ENCODE data around the gene HSCB. TPM values are rescaled to one million over a fixed set of nuclear protein-coding genes. Genes with fewer than 3 reads are reported as not detected.

The HSCB gene
- total RNA-seq, 4 donors from 2014 or later, result 17.5 to 27.0 (median 21.4) TPM

DNA sequence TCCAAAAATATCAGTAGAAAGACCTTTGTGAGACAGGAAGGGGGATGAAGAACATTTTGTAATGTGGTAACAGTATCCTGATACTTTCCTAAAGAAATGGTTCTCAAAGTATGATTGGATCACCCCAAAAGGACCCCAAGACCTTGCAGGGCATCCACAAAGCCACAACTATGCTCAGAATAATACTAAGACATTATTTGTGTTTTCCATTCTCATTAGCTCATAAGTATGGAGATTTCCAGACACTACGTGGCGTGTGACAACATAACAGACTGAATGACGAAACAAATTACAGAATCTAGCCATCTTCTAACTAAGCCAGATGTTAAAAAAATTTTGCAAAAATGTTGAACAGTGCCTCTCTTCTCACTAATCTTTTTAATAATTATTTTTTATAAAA lies 25.2 kb upstream of the HSCB start:
- intact Hi-C loops (cut with DNase I; ENCODE audit: low total_unique reads), result no loop called here
- no peak overlapping the region for H3K4me3 ChIP-seq (ENCODE audit: low read depth, poor library complexity, severe bottlenecking)
- TF ChIP-seq, protein P1, sequence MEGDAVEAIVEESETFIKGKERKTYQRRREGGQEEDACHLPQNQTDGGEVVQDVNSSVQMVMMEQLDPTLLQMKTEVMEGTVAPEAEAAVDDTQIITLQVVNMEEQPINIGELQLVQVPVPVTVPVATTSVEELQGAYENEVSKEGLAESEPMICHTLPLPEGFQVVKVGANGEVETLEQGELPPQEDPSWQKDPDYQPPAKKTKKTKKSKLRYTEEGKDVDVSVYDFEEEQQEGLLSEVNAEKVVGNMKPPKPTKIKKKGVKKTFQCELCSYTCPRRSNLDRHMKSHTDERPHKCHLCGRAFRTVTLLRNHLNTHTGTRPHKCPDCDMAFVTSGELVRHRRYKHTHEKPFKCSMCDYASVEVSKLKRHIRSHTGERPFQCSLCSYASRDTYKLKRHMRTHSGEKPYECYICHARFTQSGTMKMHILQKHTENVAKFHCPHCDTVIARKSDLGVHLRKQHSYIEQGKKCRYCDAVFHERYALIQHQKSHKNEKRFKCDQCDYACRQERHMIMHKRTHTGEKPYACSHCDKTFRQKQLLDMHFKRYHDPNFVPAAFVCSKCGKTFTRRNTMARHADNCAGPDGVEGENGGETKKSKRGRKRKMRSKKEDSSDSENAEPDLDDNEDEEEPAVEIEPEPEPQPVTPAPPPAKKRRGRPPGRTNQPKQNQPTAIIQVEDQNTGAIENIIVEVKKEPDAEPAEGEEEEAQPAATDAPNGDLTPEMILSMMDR (IDR thresholded peaks at IDR 0.05), result no peak
- no peak for TF ChIP-seq POLR2A (IDR thresholded peaks at IDR 0.05)
- DNase-seq (ENCODE audit: low spot score in 2 of 2), result no peak
- WGBS, 2 donors, result 96% methylated on average over 3 of the region's 3 CpGs

DNA sequence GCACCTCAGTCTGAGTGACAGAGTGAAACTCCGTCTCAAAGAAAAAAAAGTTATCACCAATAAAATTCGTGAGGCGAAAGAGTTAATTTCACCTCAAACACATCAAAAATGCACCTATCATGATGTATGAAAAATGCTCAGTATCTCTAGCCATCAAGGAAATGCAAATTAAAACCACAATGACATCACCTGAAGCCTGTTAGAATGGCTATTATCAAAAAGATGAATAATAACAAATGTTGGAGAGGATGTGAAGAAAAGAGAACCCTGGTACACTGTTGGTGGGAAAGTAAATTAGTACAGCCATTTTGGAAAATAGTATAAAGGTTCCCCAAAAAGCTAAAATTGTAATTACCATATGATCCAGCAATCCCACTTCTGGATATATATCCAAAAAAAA lies 23.8 kb upstream of the HSCB start:
- intact Hi-C loops (cut with DNase I; ENCODE audit: low total_unique reads), result no loop called here
- H3K4me3 ChIP-seq (ENCODE audit: low read depth, poor library complexity, severe bottlenecking), result no peak overlapping the region
- no peak for DNase-seq (ENCODE audit: low spot score in 2 of 2)
- 95 to 97% methylated on average over 3 of the region's 3 CpGs for WGBS, 2 donors
- TF ChIP-seq, protein P1 (IDR thresholded peaks at IDR 0.05), result no peak
- TF ChIP-seq POLR2A (IDR thresholded peaks at IDR 0.05), result no peak

GRCh38 chr22:28728002-28728401 lies 13.8 kb upstream of the HSCB start:
- intact Hi-C loops (cut with DNase I; ENCODE audit: low total_unique reads), result no loop called here
- TF ChIP-seq, protein P1 (IDR thresholded peaks at IDR 0.05), result no peak
- TF ChIP-seq POLR2A (IDR thresholded peaks at IDR 0.05), result no peak
- 92 to 100% methylated on average over 1 of the region's 1 CpG for WGBS, 2 donors
- H3K4me3 ChIP-seq (ENCODE audit: low read depth, poor library complexity, severe bottlenecking), result no peak overlapping the region
- no peak for DNase-seq (ENCODE audit: low spot score in 2 of 2)

GRCh38 chr22:28728621-28729313 lies 13.1 kb upstream of the HSCB start:
- TF ChIP-seq, protein P1 (IDR thresholded peaks at IDR 0.05), result no peak
- TF ChIP-seq POLR2A (IDR thresholded peaks at IDR 0.05), result no peak
- H3K4me3 ChIP-seq (ENCODE audit: low read depth, poor library complexity, severe bottlenecking), result no peak overlapping the region
- no peak for DNase-seq (ENCODE audit: low spot score in 2 of 2)
- intact Hi-C loops (cut with DNase I; ENCODE audit: low total_unique reads), result no loop called here
- 94 to 99% methylated on average over 10 of the region's 10 CpGs for WGBS, 2 donors

GRCh38 chr22:28730179-28730578 lies 11.7 kb upstream of the HSCB start:
- TF ChIP-seq POLR2A (IDR thresholded peaks at IDR 0.05), result no peak
- TF ChIP-seq, protein P1 (IDR thresholded peaks at IDR 0.05), result no peak
- 97 to 100% methylated on average over 1 to 3 of the region's 3 CpGs for WGBS, 2 donors
- no peak for DNase-seq (ENCODE audit: low spot score in 2 of 2)
- H3K4me3 ChIP-seq (ENCODE audit: low read depth, poor library complexity, severe bottlenecking), result no peak overlapping the region
- intact Hi-C loops (cut with DNase I; ENCODE audit: low total_unique reads), result no loop called here

DNA sequence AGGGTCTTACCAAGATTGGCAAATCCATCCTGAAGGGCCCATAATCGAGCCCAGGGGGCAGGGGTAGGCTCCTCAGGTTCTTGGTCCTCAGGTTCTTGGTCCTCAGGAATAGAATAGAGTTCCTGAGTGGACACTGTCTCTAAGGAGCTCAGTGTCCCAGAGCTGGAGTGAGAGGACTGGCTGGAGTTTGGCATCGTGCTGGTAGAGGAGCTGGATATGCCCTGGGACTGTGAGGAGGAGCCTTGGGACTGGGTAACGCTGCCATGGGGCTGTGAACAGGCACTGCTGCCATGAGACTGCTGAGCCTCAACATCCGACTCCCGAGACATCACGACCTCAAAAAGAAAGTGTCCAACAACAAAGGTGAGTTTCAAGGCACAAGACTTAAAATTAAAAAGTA lies 7.4 kb upstream of the HSCB start:
- WGBS, 2 donors, result 79 to 89% methylated on average over 6 of the region's 6 CpGs
- H3K4me3 ChIP-seq (ENCODE audit: low read depth, poor library complexity, severe bottlenecking), result no peak overlapping the region
- TF ChIP-seq, protein P1 (IDR thresholded peaks at IDR 0.05), result no peak
- DNase-seq (ENCODE audit: low spot score in 2 of 2), result no peak
- intact Hi-C loops (cut with DNase I; ENCODE audit: low total_unique reads), result no loop called here
